ENCODE data around the gene LY86.

LY86 gene

DNA sequence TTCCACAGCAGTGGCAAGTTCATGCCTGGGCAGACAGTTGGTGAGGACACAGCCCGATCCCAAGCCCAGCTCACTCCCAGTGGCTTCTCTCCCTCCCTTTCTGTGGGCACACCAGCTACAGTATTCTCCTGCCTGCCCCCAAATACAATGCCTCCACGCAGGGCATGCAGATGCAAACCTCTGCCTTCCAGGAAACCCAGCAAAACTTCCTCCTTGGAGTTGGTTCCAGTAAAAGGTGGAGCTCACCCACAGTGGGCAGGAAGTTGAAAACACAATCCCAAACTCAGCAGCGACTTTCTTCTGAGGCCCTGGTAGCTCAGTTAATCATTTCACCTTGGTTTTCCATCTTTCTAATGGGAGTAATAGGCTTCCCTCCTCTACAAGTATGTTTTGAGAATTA lies 93.7 kb downstream of the LY86 start:
- DNase-seq (ENCODE audit: low read depth), result no peak

DNA sequence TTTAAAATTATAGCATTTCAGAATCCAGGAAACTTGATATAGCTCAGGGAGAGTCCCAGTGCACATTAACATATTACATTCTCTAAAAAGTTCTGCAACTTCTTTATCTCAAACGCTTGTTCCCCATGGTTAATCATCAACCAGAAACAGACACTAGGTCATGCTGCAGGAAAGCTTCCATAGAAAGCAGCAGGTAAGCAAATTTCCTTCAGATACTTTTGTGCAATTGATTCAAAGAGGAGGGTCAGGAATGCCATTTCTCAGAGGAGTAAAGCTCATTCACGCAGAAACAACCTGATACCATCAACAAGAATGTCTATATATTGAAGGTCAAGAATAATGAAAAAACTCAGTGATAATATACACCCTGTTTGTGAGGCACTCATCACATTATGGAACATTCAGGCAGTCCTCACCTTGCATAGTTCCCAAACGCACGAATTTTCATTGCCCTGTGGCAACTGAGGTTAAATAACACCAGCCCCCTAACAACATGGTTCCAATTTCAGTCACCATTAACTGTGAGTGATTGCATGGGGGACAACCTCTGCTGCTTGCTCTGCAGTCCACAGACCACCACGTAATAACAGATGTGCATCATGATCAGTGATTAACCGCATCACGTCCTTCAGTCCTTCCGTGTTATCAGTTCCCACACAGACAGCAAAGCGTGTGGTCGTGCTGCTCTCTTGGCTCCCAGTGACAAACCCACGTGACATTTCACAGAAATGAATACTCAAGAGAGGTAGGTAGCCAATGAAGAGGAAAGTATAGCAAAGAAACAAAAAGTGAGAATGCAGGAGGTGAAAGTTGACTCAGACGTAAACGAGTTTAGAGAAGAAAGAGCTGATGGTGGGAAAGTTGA lies 95.7 kb downstream of the LY86 start:
- peak; percentile 95 for DNase-seq (ENCODE audit: low read depth)

DNA sequence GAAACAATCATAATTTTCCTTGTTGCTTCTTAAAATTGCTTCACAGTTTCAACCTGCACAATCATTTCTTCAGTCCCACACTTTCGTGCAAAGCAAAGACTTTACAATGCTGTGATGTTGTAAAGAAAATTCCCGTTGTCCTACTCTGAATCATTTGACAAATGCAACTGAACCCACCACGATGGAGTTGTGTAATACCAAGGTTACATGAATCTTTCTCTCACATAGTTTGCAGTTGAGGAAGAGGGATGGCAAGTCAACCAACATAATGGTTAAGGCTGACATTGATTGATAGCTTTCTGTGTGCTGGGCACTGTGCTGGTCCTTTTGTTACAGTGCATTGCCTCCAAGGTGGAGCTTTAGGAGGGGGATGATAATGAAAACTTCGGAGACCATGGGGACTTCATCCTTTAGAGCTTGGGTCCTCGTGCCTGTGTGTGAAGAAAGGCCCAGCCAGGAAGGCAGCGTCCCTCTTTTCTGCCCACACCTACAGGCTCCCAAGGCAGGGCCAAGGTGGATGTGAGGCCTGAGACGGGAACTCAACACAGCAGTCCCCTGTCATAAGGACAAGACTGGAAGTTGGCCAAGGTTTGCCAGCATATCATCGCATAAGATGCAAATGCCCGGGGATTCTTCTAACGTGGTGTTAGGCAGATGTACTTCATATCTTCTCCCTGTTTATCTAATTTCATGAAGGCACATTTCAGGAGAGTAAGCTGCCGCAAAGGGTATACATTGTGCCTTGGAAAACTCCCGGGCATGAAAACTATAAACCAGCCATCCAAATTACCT lies 96.9 kb downstream of the LY86 start:
- no peak for DNase-seq (ENCODE audit: low read depth)

DNA sequence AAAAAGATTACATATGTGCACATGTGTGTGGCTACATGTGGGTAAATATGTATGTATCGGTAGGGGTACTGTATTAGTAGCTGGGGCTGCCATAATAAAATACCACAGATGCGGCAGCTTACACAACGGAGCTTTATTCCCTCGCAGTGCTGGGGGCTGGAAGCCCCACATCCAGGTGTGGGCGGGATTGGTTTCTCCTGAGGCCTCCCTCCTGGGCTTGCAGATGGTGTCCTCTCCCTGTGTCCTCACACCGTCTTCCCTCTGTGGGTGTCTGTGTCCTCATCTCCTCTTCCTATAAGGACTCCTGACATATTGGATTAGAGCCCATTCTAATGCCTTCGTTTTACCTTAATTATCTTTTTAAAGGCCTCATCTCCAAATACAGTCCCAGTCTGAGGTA lies 97.7 kb downstream of the LY86 start:
- DNase-seq (ENCODE audit: low read depth), result no peak

DNA sequence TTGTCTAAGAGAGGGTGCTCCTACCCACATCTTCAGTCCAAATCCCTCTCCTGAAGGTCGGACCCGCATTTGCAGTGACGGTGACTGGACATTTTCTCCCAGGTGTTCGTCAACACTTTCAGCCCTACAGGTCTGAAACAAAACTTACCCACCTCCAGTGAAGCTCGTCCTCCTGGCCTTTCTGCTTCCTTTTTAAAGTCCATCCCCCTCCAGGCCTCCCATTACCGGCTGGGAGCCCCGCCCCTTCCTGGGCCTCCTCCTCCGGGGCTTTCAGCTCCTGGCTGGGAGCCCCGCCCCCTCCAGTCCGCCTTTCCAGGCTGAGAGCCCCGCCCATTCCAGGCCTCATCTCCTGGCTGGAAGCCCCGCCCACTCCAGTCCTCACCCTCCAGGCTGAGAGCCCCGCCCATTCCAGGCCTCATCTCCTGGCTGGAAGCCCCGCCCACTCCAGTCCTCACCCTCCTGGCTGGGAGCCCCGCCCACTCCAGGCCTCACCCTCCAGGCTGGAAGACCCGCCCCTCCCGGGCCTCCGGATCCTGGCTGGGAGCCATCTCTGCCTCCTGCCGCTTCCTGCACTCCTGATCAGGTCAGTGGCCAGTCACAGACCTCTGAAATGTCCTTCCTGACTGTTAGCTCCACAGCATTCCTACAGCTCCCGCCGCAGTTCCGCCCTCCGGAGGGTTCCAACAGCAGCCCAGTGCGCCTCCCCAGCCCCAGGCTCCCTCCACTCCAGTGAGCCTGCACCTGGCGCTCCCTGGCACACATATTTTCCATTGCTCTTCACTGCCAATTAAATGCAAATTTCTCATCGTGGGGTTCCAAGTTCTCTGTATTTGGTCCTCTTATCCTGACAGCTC lies 98.5 kb downstream of the LY86 start:
- DNase-seq (ENCODE audit: low read depth), result peak; percentile 98

DNA sequence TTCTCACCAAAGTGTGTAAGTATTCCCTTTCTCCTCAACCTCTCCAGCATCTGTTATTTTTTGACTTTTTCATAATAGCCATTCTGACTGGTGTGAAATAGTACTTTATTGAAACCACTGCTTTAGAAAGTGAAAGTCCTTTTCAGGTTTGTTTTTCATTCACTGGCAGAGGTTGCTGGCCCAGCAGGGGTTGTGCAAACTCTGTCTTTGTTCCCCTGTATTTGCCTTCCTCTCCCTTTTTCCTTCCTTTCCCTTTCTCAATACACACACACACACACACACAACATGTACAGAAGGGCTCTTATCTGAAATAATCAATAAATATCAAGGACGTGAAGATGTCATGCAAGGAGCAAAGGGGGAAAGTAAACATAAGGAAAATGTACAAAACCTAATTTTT lies 99.8 kb downstream of the LY86 start:
- DNase-seq (ENCODE audit: low read depth), result no peak

DNA sequence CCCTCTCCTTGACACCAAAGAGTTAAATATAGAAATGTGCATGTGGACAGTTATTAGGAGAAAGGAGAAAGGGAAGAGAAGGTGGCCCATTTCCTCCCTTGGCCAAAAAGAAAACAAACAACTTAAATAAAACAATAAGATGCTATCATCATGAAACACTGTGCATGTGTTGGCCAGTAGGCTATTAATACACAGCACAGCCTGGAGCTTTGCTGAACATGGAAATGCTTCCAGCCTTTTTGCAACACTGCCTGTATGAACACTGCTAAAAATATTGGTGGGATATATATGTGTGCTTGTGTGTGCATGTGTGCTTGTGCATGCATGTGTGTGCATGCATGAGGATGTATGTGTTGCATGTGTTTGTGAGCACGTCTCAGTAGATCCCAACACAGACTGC lies 100.4 kb downstream of the LY86 start:
- no peak for DNase-seq (ENCODE audit: low read depth)

DNA sequence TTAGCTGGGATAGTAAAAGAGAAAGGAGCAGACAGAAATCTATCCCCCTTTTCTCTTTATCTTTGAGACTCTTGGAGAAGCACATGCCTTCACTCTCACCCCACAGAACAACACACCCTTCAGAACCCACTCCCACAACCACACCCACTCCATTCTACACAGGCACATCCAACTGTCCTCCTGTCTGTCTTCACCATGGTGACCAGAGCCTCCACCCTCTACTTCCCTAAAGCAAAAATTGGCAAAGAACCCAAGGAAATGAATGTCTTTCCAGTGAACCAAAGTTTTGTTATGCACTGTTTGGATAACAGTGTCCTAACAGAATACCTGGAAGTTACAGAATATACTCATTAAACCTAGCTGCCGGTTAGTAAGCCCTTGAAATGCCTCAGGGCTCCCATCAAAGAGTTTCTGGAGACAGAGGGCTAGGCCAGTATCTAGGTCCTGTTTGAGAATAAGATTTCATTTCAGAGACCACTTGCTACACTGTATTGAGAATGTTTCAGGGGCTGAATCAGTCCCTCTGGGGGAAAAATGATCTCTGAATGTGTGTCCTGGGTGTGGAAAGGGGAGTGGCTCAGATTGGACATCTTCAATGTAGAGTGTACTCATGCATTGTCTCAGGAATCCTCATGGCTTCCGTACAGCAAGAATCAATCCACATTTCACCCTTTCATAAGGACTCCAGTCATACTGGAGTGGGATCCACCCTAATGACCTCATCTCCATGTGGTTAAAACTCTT lies 101.1 kb downstream of the LY86 start:
- no peak for DNase-seq (ENCODE audit: low read depth)

DNA sequence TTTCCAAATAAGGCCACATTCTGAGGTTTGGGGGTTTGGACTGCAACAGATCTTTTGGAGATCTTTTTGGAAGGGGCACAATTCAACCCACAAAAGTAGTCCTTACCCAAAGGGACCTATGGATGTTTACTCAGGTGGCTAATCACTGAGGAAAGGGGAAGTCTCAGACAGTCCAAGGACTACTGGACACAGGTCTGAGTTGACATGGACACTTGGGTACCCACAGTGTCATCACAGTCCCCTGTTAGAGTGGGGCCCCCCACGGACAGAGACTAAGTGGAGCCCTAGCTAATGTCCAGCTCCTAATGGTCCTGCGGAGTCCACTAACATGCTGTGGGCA lies 101.6 kb downstream of the LY86 start:
- no peak for DNase-seq (ENCODE audit: low read depth)

DNA sequence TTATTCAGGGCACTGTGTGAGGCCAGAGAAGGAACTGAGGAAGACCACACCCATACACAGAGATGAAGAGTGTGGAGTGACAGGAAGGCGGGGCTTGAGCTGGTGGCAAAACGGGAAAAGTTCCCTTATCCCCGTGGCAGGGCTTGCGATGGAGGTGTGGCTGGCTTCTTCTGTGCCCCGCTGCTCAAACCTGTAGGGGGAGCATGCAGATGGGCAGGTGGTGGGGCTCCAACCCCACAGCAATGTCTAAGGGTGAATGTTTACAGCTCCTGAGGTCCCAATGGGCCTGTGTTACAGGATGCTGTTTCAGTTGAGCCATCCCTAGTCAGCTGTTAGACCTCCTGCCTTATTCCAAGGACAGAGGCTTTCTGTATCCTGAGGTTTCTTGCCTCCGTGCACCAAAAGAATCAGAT lies 105.9 kb downstream of the LY86 start:
- DNase-seq (ENCODE audit: low read depth), result no peak

DNA sequence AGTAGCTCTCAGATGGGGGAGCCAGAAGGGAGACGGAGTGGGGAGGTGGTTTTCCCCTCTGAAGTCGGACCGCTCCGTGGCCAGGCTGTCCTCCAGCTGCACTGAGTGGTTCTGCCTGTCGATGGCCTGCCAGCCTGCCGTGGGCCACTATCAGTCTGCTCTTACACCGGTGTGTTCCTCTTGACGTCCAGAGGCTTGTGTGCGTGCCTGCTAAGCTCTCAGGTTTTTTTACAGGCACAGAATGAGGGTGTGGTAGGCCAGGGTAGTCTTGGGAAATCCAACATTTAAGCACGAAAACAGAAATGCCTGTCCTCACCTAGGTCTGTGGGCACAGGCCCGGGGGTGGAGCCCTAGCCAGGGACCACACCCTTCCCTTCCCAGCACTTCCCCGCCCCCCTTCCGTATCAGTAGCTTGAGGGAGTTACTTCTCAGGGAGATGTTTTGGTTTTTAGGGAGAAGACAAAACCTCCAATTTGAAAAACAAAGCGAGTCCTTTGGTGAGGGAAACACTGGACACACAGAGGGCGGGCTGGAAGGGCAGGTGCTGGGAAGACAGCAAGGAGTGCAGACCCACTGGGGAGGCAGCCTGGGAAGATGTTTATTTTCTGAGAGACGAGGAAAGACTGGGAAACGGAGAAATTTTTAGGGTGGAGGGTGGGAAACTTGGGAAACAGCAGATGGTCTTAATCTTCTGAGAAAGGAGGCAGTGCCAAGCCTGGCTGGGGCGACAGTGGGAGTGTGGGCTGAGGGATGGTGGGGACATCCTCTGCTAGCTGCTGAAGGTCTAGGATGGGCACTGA lies 106.5 kb downstream of the LY86 start:
- DNase-seq (ENCODE audit: low read depth), result peak; percentile 60

DNA sequence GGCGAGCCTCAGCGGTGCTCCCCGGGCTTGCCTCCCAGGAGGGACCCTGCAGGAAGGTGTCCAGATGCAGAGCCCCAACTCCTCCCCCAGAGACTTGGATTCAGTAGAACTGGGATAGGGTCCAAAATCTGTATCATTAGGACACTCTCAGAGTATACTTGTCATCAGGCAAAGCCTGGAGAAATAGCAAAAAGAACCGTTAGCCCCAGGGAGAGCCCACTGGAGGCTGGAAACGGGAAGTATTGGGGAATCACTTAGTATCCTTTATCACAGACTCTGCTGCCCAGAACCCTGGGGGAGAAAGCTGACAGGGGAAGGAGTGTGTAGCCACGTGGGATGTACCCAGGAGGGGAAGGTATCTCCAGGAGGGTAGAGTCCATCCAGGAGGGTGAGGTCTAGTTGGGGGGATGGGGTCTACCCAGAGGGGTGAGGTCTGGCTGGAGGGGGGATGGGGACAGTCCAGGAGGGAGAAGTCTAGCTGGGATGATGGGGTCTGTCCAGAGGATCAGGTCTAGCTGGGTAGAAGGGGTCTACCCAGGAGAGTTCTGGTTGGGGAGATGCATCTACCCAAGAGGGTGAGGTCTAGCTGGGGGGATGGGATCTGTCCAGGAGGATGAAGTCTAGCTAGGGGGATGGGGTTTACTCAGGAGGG lies 107.2 kb downstream of the LY86 start:
- no peak for DNase-seq (ENCODE audit: low read depth)

DNA sequence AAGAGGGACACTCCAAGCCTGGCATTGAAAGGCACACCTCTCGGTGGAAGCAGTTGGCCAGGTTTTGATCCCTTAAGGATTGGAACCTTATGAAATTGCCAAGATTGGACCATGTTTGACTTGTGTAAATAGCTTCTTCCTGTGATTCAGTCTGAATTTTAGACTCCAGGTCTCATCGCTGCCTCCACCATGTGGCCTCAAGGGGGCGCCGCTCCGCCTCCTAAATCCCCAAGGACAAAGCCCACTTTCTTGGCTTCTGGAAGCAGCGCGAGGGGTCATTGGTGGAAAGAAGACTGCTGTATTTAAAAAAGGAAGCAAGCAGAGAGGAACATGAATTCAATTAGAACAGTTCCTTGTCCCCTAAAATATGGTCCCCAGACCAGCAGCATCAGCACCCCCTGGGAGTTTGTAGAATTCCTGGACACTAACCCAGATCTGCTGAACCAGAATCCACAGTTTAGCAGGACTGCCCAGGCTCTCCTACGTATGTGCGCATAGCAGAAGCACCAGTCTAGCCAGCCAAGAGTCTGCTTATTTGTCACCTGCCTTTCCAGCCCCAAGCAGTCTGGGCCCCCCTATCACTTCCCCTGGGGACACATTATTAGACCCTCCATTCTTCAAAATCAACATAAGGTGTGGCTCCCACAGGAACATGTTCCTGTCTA lies 108.5 kb downstream of the LY86 start:
- DNase-seq (ENCODE audit: low read depth), result peak; percentile 76

DNA sequence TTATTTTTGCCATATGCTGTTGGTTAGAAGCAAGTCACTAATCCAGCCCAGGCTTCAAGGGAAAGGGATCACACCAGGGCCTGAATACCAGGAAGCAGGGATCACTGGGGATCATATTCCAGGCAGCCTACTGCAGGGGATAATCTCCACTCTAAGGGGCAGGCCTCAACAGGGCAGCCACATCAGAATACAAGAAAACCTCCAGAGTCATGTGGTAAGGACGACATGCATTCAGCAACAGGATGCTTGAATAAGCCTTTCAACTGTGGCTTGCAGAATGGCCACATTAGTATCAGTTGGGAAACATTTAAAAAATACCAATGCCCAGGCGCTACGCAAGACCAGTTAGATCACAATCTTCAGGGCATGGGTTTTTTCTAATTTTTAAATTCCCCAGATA lies 109.1 kb downstream of the LY86 start:
- DNase-seq (ENCODE audit: low read depth), result no peak

DNA sequence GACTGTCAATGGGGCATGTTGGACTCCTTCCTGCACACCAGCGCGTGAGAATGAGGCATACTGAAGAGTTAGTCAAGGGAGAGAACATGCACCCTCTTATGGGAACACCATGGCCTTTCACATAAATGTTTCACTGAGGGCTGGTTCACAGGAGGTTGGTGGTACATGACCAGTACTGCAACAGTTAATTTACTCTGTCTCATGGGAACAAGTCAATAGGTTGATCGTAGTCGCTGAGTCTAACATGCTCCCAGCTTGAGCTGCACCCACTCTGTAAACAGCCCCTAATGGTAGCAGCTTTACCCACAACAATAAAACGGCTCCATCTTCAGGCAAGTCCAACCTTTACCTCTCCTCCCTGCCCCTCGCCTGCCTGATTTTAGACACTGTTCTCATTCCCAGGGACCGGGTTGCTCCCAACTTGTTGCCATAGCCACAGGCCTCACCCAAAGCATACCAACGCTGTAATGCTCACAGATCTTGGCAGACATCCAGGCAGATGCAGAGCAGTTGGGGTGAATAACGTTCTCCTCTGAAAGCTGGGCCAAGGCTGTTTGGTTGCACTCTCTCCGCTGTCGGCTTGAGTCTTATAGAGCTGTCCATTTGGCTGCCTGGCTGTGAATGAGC lies 111.3 kb downstream of the LY86 start:
- DNase-seq (ENCODE audit: low read depth), result no peak

DNA sequence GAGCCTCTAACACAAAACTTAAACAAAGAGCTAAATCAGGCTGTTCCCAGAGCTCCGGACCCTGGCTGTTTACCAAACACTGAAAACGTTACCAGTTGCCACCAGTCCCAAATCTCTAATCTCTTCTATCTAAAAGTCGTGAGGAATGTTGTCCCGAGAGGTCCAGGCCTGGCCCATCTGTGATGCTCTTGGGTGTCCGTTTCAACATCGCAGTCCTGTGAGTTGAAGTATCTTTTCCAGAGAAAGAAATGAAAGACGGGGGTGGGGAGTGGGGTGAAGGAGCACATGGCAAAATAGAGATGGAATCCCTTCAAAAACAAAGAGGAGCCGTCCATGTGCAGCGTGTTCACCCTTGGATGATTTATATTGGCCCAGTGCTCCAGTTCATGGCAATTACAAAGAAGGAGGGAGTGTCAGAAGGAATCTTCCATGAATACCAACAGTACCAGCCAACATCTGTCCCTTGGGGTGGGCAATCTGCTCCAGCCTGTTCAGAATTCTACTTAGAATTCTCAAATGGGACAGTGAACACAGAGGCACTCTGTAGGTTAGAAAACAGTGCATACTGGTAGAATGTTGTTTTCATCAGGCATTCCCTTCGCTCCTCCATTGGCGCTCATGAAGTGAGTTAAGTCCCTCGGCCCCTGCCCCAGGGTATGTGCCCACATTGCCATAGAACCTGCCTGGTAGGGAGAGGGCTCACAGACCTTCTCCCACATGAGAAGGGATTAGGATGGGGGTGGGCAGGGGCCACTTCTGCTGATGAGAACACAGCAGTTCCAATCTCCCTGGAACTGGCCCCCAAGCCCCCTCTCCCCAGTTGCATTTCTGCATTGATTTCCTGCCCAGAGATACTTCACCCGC lies 112.1 kb downstream of the LY86 start:
- DNase-seq (ENCODE audit: low read depth), result no peak

DNA sequence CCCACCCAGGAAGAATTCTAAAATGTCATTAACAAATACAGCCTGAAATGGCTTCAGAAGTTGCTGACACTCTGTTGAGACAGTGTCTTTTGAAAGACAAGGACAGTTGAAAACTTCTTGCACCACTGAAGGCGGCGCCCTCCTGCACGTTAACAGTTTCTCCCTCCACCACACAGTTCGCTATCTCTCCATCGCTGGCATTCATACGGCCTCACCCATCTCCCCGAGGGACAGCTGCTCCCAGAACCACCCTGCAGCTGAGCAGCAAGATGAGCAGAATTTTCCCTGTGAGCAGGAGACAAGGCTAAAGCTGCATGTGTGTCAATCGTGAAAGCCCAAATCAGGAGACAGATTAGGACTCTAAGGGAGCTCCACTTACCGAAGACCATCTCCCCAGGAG lies 113.3 kb downstream of the LY86 start:
- peak; percentile 68 for DNase-seq (ENCODE audit: low read depth)

DNA sequence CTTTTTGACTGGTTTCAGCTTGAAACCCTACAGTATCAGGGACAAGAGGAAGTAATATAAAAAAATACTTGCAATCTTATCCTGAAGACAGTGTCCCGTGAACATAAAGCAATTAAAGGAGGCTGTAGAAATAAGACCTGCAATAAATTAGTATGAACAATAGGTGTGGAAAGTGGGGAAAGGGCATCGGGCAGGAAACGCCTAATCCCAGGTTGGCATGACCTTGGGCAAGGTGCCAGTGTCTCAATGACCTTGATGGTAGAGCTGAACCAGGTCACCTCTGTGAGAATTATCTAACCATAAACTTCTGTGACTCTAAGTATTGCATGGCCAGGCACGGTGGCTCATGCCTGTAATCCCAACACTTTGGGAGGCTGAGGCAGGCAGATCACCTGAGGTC lies 115.2 kb downstream of the LY86 start:
- no peak for DNase-seq (ENCODE audit: low read depth)

All from CMK (cell line).